Mesothelial cell of epicardium (in vitro differentiated cells): ENCODE measurements around the gene SPAG16. TPM values are rescaled to one million over a fixed set of nuclear protein-coding genes. Genes with fewer than 3 reads are reported as not detected.
"Not testable (repeated sequence)": the region's sequence is repeated elsewhere in the genome, so short reads cannot be mapped to it uniquely, and the experiment has no call there.

Source experiments
- DNase-seq, 2 experiments: peaks; one replicate each; pipeline ENCODE4 v3.0.0; 2021; ENCODE audit warnings: low spot score in 2 of 2; ENCODE audit not compliant: unreplicated experiment in 2 of 2
- H3K27ac Mint-ChIP-seq: 2 replicates; pipeline ENCODE4 v1.8.0; 2021; ENCODE audit warnings: mixed read lengths
- H3K27me3 Mint-ChIP-seq: 2 replicates; pipeline ENCODE4 v1.8.0; 2021; ENCODE audit warnings: low read depth, mixed read lengths
- H3K36me3 Mint-ChIP-seq: 2 replicates; pipeline ENCODE4 v1.8.0; 2021; ENCODE audit warnings: mixed read lengths
- H3K4me1 Mint-ChIP-seq: 2 replicates; pipeline ENCODE4 v1.8.0; 2021; ENCODE audit warnings: mixed read lengths
- H3K4me3 Mint-ChIP-seq: 2 replicates; pipeline ENCODE4 v1.8.0; 2021; ENCODE audit warnings: mild to moderate bottlenecking, moderate library complexity, mixed read lengths
- H3K9me3 Mint-ChIP-seq: 2 replicates; pipeline ENCODE4 v1.8.0; 2021; ENCODE audit warnings: mixed read lengths
- total RNA-seq: library from RNA; stranded (reverse); gene quantifications from 3 replicates; pipeline ENCODE4 v1.2.1, GENCODE V29; 2021
- TF ChIP-seq, protein P1 (sequence below): fragments of 200-600 bp; sonication (generic); IDR thresholded peaks from one replicate; pipeline ENCODE4 v1.5.0; 2021; ENCODE audit warnings: antibody characterized with exemption; ENCODE audit not compliant: unreplicated experiment

The SPAG16 gene
- total RNA-seq, 1 donor from 2014 or later: 35.1 TPM

DNA sequence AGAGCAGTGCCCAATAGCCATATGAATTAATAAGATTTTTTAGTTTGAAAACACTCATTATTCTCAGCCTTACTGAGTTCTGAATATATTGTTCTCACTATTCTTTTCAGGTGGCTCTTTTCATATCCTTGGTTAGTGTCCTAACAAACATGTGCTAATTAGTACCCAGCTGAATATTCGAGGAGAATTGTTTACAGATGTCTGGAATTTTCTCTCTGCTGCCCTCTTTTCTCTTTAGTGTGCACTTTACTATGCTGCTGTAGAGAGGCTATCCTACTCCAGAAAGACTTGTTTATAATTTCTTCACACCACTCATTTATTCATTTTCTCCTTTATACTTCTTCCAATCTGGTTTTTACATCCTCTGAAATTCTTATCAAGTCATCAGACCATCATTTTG lies 405.3 kb downstream of the SPAG16 start:
- no peak overlapping the region for H3K27ac Mint-ChIP-seq
- H3K9me3 Mint-ChIP-seq: peaks cover 17% of the 10 kb centered on the region
- DNase-seq: no peak
- TF ChIP-seq, protein P1, sequence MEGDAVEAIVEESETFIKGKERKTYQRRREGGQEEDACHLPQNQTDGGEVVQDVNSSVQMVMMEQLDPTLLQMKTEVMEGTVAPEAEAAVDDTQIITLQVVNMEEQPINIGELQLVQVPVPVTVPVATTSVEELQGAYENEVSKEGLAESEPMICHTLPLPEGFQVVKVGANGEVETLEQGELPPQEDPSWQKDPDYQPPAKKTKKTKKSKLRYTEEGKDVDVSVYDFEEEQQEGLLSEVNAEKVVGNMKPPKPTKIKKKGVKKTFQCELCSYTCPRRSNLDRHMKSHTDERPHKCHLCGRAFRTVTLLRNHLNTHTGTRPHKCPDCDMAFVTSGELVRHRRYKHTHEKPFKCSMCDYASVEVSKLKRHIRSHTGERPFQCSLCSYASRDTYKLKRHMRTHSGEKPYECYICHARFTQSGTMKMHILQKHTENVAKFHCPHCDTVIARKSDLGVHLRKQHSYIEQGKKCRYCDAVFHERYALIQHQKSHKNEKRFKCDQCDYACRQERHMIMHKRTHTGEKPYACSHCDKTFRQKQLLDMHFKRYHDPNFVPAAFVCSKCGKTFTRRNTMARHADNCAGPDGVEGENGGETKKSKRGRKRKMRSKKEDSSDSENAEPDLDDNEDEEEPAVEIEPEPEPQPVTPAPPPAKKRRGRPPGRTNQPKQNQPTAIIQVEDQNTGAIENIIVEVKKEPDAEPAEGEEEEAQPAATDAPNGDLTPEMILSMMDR: no peak
- no peak overlapping the region for H3K4me3 Mint-ChIP-seq
- H3K27me3 Mint-ChIP-seq: no peaks in the 10 kb centered on the region
- H3K36me3 Mint-ChIP-seq: no peaks in the 10 kb centered on the region
- no peaks in the 10 kb centered on the region for H3K4me1 Mint-ChIP-seq

DNA sequence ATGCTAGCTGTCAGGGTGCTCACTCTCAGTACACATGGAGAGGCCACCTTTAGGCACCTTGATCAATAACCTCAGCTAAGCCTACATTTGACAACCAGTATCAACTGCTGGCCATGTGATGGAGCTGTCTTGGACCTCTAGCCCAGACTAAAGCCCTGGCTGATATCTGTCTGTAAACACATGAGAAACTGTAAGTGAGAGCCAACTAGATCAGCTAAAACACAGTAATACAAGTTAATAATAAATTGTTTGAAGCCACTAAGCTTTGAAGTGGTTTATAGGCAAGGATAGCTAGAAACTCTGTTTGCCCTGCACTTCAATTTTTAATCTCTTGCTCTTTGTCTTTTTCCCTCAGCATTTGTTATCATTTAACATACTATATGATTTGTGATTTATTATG lies 407.1 kb downstream of the SPAG16 start:
- no peaks in the 10 kb centered on the region for H3K27me3 Mint-ChIP-seq
- DNase-seq: no peak
- H3K36me3 Mint-ChIP-seq: no peaks in the 10 kb centered on the region
- no peaks in the 10 kb centered on the region for H3K4me1 Mint-ChIP-seq
- H3K4me3 Mint-ChIP-seq: no peak overlapping the region
- H3K9me3 Mint-ChIP-seq: peaks cover 13% of the 10 kb centered on the region
- TF ChIP-seq, protein P1: no peak
- no peak overlapping the region for H3K27ac Mint-ChIP-seq

DNA sequence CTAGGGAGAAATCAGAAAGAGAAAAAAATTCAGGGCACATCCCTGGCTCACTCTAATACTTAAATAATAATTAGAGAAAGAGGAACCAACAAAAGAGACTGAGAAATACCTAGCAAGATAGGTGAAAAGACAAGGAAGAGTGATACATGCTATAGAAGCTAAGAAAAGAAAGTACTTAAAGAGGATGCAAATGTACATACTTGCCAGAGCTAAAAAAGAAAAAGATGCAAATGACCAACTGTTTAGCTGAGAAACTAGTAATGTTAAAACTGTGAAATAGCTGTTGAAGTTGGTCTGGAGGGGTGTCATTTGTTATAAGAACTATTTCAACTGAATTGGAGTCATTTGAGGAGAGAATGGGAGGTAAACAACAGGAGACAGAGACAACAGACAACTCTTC lies 412.2 kb downstream of the SPAG16 start:
- Mint-ChIP-seq H3K36me3 (no peaks in the 10 kb centered on the region), H3K9me3 (no peaks in the 10 kb centered on the region), H3K27ac (no peak overlapping the region), H3K4me1 (no peaks in the 10 kb centered on the region), H3K4me3 (no peak overlapping the region), H3K27me3 (no peaks in the 10 kb centered on the region)
- TF ChIP-seq, protein P1: no peak
- no peak for DNase-seq

DNA sequence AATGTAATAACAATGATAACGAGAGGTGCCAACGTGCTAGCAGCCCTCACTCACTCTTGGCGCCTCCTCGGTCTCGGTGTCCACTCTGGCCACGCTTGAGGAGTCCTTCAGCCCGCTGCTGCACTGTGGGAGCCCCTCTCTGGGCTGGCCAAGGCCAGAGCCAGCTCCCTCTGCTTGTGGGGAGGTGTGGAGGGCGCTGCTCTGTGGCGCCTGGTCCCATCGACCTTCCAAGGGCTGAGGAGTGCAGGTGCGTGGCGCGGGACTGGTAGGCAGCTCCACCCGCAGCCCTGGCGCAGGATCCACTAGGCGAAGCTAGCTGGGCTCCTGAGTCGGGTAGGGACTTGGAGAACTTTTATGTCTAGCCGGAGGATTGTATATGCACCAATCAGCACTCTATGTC lies 417.1 kb downstream of the SPAG16 start:
- not testable (repeated sequence) for H3K9me3 Mint-ChIP-seq, H3K27me3 Mint-ChIP-seq, H3K36me3 Mint-ChIP-seq, H3K4me1 Mint-ChIP-seq, DNase-seq, H3K4me3 Mint-ChIP-seq, H3K27ac Mint-ChIP-seq

DNA sequence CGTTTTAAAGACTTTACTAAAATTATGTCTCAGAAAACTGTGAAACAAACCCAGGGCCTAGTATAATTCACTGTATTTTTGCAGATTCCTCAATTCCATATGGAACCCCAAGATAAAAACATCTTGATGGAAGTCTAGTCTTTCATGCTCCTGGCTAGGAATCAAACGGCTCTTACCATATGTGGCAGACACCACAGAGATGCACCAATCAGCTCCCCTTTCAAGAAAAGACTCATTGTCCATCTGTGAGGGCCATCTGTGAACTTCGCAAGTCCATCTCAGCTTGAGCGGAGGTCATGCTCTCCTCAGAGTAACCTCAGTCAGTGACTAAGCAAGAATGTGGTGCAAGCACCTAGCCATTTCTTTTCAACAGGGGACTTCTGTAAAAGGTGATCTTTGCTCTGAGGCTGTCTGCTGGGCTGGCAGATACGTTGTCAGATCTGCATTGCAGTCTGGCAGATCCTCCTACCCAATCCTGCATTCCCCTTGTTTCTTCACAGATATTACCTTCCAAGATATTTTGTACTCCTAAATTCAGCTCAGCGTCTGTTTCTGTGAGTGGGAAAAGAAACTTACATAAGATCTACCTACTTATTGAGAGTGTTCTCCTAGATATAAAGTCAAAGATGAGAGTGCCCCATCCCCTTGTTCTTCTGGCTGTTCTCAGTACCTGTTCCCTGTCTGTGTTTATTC lies 419.3 kb downstream of the SPAG16 start:
- no peaks in the 10 kb centered on the region for H3K4me1 Mint-ChIP-seq
- TF ChIP-seq, protein P1: no peak
- H3K9me3 Mint-ChIP-seq: no peaks in the 10 kb centered on the region
- H3K27ac Mint-ChIP-seq: no peak overlapping the region
- H3K27me3 Mint-ChIP-seq: no peaks in the 10 kb centered on the region
- H3K36me3 Mint-ChIP-seq: no peaks in the 10 kb centered on the region
- DNase-seq: no peak
- H3K4me3 Mint-ChIP-seq: no peak overlapping the region

DNA sequence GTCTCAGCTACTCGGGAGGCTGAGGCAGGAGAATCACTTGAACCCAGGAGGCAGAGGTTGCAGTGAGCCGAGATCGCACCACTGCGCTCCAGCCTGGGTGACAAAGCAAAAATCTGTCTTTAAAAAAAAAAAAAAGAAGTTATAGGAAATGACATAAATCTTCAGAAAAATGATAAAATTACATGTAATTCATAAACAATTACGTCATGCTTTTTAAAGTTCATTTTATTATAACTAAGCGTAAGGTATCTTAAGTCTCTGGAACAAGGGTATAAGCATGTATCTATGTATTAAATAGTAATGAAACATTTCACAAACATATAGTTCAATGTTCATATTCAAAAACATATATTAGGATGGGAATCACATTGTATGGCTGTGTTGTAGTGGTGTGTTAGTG lies 425.9 kb downstream of the SPAG16 start:
- DNase-seq: no peak
- no peak overlapping the region for H3K27ac Mint-ChIP-seq
- TF ChIP-seq, protein P1: no peak
- H3K9me3 Mint-ChIP-seq: no peaks in the 10 kb centered on the region
- H3K36me3 Mint-ChIP-seq: no peaks in the 10 kb centered on the region
- H3K4me1 Mint-ChIP-seq: no peaks in the 10 kb centered on the region
- H3K4me3 Mint-ChIP-seq: no peak overlapping the region
- no peaks in the 10 kb centered on the region for H3K27me3 Mint-ChIP-seq

DNA sequence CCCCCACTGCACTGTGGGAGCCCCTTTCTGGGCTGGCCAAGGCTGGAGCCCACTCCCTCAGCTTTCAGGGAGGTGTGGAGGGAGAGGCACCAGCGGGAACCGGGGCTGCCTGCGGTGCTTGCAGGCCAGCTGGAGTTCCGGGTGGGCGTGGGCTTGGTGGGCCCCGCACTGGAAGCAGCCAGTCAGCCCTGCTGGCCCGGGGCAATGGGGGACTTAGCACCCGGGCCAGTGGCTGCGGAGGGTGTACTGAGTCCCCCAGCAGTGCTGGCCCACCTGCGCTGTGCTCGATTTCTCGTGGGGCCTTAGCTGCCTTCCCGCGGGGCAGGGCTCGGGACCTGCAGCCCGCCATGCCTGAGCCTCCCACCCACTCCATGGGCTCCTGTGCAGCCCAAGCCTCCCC lies 434.1 kb downstream of the SPAG16 start:
- H3K27ac Mint-ChIP-seq, H3K4me1 Mint-ChIP-seq, H3K27me3 Mint-ChIP-seq, DNase-seq, H3K36me3 Mint-ChIP-seq, H3K4me3 Mint-ChIP-seq, H3K9me3 Mint-ChIP-seq: not testable (repeated sequence)
